HTERT RPE-1 (cell line): ENCODE measurements around the gene RGMA.
"Not testable (repeated sequence)": the region's sequence is repeated elsewhere in the genome, so short reads cannot be mapped to it uniquely, and the experiment has no call there.

Experiments used
- in situ Hi-C: fragments of 300-500 bp; cut with MboI; formaldehyde crosslinking; loops from 4 replicates; pipeline ENCODE4 v1.14.3; 2020; ENCODE audit warnings: low sequenced_read_pairs

Gene RGMA

DNA sequence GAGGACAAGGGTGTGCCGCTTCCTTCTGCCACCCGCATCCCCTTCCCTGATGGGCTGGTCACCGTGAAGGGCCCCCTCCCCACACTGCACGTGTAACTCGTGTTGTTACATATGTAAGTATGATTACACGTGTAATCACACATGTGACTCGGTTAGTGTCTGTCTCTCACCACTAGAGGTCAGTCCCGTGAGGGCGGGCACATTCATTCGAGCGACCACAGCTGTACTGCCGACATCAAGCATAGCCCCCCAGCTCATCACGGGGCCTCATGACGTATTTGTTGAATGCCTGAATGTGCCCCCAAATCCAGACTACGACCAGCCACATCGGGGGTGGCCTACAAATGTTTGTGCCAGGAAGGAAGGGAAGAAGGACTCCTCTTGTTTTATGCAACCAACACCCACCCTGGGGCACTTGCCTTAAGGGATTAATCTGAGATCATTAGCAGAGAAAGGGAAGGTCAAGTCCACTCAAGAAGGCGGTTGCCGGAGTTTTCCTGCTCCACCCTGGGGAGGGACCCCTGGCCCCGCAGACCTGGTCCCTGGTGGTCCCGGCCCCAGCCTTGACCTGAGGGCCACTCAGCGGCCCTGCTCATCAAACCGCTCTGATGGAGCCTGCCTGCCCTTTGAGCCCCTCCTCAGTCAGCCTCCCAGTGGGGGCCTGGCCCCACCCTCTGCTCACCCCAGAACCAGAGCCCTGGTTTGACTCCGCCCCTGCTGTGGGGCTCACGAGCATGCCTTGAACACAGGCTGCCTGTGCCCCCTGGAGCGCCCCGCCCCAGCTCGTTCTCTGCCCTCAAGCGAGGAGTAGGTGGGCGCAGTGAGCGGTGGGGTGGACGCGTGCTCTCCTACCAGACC lies 52.8 kb downstream of the RGMA start:
- in situ Hi-C loops, result no loop called here

DNA sequence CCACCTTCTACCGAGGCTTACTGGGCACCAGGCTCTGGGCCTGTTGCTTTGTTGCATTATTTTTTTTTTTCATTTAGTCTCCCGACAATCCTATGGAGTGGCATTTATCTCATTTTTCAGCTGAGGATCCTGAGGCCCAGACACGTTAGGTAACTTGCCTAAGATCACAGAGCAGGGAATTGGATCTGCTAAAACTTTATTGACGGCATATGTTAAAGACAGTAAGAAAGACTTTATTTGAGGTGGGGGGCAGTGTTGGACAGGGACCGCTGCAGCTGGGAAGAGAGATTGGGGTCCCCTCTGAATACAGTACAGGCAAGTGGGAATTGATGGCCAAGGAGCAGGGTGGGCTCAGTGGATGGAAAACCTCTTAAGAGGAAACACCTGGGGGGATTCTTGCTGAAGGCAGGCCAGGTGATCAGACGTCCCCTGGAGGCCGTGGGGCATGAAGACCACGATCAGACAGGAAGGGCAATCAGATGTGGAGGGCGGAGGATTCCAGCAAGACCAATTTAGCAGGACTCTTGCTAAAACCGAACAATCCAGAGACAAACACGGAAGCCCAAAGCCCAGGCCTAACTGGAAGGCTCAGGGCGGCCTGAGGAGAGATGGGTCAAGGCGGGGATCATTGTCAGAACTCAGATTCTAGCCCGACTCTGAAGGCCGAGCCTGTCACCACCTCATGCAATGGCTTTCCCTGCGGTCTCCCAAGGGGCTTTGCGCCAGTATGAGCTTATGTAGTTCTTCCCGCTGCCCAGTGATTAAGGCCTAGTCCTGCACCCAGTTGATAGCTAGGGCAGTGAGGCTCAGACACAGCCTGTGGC lies 53.7 kb downstream of the RGMA start:
- in situ Hi-C loops, result no loop called here

DNA sequence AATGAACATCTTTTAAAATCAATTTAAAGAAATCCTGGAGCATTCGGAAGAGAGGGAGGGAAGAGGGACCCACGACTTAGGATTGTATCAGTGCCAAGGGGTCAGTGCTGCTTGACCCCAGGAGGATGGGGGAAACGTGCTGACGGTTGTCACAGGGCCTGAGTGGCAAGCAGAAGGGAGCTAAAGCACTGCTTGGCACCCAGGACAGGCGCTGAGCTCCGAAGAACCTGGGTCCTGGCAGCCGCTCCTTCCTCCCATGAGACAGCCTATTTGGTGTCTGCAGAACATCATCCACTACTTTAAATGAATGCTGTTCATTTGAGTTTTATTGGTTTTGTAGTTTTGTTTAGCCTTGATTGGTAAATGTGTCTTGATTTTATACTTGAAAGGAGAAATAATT lies 54.5 kb downstream of the RGMA start:
- in situ Hi-C loops, result no loop called here

DNA sequence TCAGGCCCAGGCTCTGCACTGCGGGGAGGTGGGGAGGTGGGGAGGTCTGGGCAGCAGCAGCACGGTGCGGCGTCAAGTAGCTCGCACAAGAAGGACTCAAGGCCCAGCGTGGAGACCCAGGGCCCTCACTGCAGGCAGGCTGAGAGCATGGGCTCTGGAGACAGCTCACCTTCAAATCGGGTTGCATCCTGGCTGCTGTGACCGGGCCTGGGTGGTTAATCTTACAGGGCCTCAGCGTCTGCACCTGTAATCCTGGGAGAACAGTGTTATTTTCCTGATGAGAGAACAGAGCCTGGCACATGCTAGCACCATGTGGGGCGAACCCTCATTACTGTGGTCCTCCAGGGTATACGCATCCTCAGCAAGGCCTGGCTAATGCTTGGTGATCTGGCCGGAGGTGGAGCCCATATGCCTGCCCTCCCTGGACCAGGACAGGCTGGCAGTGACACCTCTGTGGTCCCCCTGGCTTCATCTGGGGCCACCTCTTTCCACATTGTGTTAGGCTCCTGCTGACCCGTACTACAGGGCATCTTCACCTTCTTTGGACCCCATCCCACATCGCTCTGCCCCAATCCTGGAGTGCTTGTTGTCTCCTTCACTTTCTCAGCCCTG lies 55.5 kb downstream of the RGMA start:
- in situ Hi-C loops, result no loop called here

DNA sequence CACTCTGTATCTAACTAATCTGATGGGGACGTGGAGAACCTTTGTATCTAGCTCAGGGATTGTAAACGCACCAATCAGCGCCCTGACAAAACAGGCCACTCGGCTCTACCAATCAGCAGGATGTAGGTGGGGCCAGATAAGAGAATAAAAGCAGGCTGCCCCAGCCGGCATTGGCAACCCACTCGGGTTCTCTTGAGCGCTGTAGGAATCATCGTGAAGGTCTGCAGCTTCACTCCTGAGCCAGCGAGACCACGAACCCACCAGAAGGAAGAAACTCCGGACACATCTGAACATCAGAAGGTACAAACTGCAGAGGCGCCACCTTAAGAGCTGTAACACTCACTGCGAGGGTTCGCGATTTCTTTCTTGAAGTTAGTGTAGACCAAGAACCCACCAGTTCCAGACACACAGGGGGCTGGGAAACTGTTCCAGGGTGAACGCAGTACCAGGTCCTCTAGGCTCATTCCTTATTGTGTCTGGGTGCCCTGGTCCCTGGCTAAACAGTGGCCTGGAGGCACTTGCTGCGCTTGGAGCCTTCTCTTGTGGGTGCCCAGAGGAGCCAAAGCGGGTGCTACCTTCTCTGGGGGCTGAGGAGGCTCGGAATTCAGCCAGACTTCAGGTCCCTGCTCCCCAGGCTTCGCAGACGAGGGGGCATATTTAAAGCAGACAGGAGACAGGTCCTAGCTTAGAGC lies 56.4 kb downstream of the RGMA start:
- in situ Hi-C loops, result not testable (repeated sequence)

DNA sequence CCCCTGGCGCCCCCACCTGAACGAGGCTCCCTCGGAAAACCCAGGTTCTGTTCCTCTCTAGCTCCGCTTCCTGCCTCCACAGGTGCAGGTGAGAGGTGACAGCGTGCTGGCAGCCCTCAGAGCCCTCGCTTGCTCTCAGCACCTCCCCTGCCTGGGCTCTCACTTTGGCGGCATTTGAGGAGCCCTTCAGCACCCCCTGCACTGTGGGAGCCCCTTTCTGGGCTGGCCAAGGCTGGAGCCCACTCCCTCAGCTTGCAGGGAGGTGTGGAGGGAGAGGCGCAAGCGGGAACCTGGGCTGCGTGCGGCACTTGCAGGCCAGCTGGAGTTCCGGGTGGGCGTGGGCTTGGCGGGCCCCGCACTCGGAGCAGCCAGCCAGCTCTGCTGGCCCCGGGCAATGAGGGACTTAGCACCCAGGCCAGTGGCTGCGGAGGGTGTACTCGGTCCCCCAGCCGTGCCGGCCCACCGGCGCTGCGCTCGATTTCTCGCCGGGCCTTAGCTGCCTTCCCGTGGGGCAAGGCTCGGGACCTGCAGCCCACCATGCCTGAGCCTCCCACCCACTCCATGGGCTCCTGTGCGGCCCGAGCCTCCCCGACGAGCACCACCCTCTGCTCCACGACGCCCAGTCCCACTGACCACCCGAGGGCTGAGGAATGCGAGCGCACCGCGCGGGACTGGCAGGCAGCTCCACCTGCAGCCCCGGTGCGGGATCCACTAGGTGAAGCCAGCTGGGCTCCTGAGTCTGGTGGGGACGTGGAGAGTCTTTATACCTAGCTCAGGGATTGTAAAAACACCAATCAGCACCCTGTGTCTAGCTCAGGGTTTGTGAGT lies 57.2 kb downstream of the RGMA start:
- in situ Hi-C loops, result not testable (repeated sequence)

DNA sequence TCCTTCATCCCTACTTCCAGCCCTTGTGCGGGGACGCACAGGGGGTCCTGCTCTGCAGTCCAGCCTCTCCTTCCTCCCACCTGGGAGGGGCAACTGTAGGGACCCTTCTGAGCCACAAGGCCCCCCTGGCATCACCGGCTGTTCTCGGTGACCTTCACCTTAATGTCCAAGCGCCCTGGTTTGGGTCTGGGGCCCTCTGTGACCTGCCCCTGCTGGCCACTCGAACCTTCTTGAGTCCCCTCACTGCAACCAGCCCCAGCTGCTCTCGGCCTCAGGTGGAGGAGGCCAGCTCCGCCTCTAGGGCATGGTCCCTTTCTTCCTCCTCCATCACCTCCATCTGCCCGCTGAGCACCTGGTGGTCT lies 57.9 kb downstream of the RGMA start:
- in situ Hi-C loops, result no loop called here

DNA sequence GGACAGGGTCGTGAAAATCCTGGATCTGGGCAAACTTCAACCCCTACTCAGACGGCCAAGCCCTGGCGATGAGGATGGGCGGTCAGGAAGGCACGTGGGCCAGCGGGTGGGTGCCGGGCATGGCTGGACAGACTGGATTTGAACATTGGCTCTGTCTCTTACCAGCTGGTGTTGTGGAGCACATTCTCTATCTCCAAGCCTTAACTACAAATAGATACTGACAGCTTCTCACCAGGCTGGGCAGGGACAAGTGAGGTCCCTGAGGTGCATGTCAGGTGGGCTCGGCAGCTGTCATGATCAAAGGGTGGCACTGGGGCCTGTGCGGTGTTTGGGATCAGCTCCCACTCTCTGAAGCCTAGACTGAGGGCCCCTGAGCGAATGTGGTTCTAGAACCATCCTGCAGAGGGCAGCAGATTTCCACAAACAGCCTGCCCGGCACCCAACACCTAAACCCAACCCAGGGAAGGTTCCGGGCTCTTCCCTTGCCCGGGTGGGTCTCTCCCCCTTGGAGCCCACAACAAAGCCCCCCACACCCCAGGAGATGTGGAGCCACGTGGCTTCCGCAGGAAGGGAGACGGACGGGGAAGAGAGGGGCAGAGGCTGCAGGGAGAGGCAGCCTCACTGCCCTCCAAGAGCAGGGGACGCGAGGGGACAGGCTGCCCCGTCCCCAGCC lies 58.4 kb downstream of the RGMA start:
- in situ Hi-C loops, result no loop called here

DNA sequence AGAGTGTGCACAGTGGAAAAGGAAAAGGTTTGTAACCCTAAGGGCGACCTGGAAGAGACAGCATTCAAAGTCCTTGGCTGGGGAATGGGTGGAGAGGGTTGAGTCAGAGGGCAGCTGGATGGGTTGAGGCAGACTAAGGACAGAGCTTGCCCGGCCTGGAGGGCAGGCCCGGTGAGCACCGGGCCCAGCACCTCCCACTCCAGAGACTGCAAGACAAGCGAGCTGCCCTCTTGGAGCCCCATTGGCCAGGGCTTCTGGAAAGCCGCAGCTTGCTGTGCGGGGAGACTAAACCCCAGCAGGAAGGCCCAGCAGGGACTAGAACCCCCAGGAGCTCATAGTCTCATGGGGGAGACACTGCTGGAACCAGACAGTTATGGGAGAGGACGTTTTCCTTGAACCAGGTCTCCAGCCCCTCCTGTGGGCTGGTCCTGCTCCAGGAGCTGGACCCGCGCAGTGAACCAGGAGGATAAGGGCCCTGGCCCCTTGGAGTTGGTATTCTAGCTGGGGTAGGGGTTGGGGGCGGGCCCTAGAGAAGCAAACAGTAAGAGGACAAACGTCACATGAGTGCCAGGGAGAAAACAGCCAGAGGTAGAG lies 59.1 kb downstream of the RGMA start:
- in situ Hi-C loops, result no loop called here

DNA sequence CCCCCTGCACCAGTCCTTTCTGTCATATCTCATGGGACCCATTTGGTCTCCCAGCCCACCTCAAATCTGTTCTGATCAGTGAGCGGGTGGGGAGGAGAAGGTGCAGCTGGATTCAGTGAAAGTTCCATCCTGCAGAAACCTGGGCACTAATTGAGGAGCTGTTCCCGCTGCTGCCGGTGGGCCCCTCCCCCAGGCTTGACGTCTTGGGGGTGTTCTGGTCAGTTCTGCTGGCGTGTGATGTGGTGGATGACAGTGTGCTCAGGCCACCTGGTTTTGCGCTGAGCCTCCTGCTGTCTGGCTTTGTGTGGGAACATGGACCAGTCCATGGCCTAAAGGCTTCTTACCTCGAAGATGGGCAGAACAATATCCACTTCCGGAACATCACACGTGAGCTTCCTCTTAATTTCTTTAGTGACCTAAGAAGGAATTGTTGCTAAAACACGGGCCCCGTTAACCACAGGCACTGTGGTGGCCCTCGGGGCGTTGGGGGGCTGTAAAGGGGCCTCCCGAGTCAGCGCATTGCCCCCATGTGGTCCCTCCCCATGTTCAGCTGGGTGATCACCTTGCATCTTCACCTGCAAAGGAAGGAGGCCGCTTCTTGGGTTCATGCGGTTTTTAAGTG lies 59.7 kb downstream of the RGMA start:
- in situ Hi-C loops, result no loop called here

DNA sequence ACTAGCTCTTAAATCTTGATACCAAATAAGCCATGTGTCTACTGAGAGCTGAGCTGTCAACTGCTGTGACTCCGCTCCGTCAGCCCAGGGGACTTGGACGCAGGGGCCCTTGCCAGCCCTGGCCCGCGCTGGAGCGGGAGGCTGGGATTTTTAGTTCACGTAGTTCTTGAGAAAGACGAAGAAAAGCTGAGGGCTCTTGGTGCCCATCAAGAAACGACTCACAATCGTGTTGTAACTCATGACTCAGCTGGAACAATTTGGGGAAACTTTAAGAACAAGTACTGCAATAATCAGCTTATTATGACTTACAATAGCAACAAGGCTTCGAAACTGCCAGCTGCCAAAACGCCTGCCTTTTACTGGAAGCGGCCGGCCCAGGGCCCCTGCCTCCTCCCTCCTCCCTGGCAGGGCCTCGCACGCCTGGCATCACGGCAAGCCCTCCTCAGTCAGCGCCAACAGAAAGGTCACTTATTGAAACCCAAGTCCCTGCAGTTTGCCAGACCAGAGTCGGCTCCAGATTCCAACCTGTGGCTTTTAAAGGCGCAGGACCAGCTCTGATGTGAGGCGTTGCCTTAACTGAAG lies 60.3 kb downstream of the RGMA start:
- in situ Hi-C loops, result no loop called here

DNA sequence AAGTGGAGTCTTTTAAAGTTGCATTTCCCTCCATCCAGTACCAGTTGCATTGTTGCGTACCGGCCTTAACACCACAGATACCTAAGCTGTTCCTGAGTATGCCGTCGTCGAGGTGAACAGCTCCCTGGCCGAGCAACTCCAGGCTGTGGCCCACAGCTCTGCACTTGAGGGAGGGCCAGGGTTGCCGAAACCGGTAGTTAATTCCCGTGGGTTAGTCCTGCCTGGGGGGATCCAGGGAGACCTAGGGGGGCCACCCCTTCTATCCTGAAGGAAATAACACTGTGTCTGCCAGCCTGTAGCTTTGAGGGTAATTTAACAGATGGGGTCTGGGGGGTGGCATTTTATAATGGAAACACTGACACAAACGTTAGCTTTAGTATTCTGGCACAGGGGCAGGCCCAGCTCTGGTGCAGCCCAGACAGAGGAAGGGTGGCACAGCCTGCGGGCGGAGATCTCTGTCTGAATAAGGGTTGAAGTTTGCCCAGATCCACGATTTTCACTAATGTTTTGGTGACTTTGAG lies 60.8 kb downstream of the RGMA start:
- in situ Hi-C loops, result no loop called here

DNA sequence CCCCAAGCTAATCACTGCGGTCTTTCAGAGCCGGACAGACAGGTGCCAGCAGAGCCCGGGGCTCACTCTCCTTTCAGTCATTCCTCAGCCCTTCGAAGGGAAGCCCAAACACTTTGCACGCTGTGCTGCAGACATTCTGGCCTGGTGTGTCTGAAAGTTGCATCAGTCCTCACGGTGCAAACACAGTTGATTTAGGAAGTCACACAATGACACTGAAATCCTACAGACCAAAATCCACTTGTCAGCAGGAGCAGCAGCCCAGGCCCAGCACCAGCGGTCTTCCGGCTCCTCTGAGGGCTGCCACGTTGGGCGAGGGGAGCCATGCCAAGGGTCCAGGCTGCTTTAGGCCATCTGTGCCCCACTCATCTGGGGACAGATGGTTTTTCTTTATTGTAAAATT lies 61.6 kb downstream of the RGMA start:
- in situ Hi-C loops, result no loop called here

DNA sequence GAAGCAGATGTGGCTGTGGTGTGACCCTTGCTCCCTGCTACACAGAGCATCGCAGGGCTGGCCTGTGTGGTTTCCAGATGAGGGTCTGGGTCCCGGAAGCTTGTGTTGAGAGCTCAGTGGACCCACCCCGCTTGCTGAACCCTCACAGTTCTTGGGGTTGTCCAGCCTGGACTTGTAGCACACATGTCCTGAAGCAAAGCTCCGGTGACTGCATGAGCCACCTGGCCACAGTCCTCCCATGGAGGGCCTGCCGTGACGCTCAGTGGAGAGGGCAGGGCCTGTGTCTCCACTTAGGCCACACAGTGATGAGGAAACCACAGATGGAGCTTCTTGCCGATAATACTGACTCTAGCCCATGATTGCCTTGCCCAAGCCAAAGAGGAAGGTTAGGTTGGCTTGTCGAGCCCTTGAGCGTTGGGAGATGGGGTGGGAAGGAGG lies 62.6 kb downstream of the RGMA start:
- in situ Hi-C loops, result no loop called here

DNA sequence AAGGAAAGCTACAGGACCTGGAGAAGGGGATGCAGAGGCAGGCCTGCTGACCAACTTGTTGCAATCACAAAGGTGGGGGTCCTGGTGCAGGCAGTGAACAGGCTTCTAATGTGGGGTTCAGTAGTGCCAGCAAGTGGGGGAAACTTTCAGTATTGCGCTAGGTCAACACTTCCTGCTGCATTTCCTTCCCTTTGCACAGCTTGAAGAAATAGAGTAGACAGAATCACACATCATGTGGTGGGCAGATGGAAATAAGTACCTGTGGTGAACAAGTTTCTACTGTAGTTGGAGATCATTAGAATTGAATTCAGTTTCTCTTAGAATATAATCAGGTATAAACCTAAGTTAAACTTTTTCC lies 63.4 kb downstream of the RGMA start:
- in situ Hi-C loops, result no loop called here

DNA sequence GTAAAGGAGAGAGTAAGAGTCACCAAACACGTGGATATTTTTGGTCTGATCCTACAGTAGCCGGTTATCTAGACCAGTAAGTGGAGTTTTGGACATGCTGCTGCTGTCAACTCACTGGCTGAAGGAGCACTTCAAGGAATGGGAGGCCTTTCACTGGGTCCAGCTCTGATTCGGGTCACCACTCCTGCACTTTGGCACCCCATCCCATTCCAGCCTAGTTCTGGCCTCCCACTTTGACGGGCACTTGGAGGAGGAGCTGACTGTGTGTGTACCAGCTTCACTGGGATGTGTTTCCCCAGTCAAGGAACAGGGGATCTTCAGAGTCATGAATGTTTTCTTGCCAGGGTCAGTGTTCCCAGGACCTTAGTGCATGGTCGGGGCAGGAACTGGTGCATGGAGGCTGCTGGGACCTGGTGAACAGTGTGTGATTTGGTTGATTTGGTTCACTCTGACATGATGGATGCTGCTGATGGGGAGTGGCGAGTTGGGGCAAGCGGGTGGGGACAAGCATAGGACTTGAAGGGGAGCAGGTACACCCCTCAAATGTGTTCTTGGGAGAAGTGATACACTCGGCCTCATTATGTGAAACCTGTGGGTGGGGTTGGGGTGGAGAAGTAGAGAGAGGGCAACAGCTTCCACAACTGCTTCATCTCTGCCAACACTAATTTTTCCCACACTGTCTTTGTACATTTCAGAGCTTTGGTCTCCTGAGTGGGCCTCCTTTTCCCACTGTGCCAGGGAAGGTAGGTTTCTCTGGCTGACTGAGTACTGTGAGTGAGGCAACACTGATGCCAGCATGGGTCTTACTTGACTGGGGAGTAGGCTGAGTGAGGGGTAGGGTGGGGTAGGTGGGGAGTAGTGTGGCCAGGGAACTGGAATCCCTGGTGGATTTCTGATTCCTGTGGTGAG lies 64.0 kb downstream of the RGMA start:
- in situ Hi-C loops, result no loop called here

DNA sequence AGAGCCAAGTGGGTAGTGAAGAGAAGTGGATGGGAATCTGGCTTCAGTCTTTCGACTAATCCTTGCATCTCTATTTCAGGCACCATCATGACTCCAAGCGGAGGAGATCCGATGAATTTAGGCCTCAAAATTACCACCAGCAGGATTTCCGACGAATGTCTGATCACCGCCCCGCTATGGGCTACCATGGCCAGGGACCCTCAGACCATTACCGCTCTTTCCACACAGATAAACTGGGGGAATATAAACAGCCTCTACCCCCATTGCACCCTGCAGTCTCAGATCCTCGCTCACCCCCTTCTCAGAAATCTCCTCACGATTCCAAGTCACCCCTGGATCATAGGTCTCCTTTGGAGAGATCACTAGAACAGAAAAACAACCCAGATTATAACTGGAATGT lies 64.7 kb downstream of the RGMA start:
- in situ Hi-C loops, result no loop called here
